Naive thymus-derived CD4-positive, alpha-beta T cell (primary cell): Measurements from ENCODE around the gene CSNK1G1. TPM values are rescaled to one million over a fixed set of nuclear protein-coding genes. Genes with fewer than 3 reads are reported as not detected.

Experiments
- ATAC-seq: fragments of 150-1000 bp; cut with Tn5 transposase; 2 replicates; pipeline ENCODE4 v1.10.0; 2021; ENCODE audit warnings: mild to moderate bottlenecking, moderate library complexity
- CTCF ChIA-PET: fragments of 350-600 bp; sonication (Branson Sonifier 250); formaldehyde crosslinking; loops from one replicate; lab custom pipeline; 2021; ENCODE audit warnings: antibody characterized with exemption; lab: Charles Lee
- POLR2A ChIA-PET: fragments of 350-600 bp; sonication (Branson Sonifier 250); formaldehyde crosslinking; loops from one replicate; lab custom pipeline; 2021; ENCODE audit warnings: antibody characterized with exemption, inconsistent platforms; lab: Charles Lee
- DNase-seq, 9 donors: peaks; one replicate each; pipeline versions ENCODE4 v3.0.0 to v3.0.0-alpha.2; 2020 to 2022; ENCODE audit warnings: mixed read lengths in 1 of 9
- H3K27ac ChIP-seq: one replicate; pipeline ENCODE4 v1.7.0; 2013; ENCODE audit warnings: mild to moderate bottlenecking, low read depth, low read length, moderate library complexity
- H3K27me3 ChIP-seq, 2 donors: one replicate each; pipeline ENCODE4 v1.7.0; 2013; ENCODE audit warnings: low read length in 2 of 2, mild to moderate bottlenecking in 2 of 2, moderate library complexity in 2 of 2; ENCODE audit not compliant: control insufficient read depth in 2 of 2, insufficient read depth in 2 of 2
- H3K36me3 ChIP-seq, 3 experiments: 1 replicate in 2 of 3; 2 replicates in 1 of 3; pipeline ENCODE4 v1.7.0; 2013; ENCODE audit warnings: low read length in 3 of 3, mild to moderate bottlenecking in 3 of 3, moderate library complexity in 1 of 3; ENCODE audit not compliant: insufficient read depth in 3 of 3, control insufficient read depth in 2 of 3
- H3K4me1 ChIP-seq, 2 donors: one replicate each; pipeline ENCODE4 v1.7.0; 2013; ENCODE audit warnings: low read length in 2 of 2, mild to moderate bottlenecking in 2 of 2, moderate library complexity in 1 of 2; ENCODE audit not compliant: control insufficient read depth in 2 of 2, insufficient read depth in 2 of 2
- H3K4me3 ChIP-seq: 2 replicates; pipeline ENCODE4 v1.7.0; 2013; ENCODE audit warnings: mild to moderate bottlenecking, low read length
- H3K9me3 ChIP-seq, 3 experiments: 1 replicate in 2 of 3; 2 replicates in 1 of 3; pipeline ENCODE4 v1.7.0; 2013; ENCODE audit warnings: low read length in 3 of 3; ENCODE audit not compliant: control insufficient read depth in 2 of 3
- H3K27ac Mint-ChIP-seq, 9 donors: one replicate each; pipeline ENCODE4 v1.8.0; 2020 to 2022; ENCODE audit warnings: mixed read lengths in 9 of 9, mild to moderate bottlenecking in 8 of 9, moderate library complexity in 5 of 9, inconsistent platforms in 2 of 9
- H3K27me3 Mint-ChIP-seq, 5 donors: one replicate each; pipeline ENCODE4 v1.8.0; 2021 to 2022; ENCODE audit warnings: mixed read lengths in 5 of 5, mild to moderate bottlenecking in 1 of 5
- H3K36me3 Mint-ChIP-seq, 5 donors: one replicate each; pipeline ENCODE4 v1.8.0; 2020 to 2022; ENCODE audit warnings: mixed read lengths in 5 of 5, mild to moderate bottlenecking in 3 of 5, inconsistent platforms in 1 of 5
- H3K4me1 Mint-ChIP-seq, 7 donors: one replicate each; pipeline ENCODE4 v1.8.0; 2020 to 2022; ENCODE audit warnings: mixed read lengths in 7 of 7, mild to moderate bottlenecking in 3 of 7, inconsistent platforms in 1 of 7
- H3K4me3 Mint-ChIP-seq, 10 donors: one replicate each; pipeline ENCODE4 v1.8.0; 2020 to 2022; ENCODE audit warnings: mild to moderate bottlenecking in 10 of 10, mixed read lengths in 10 of 10, moderate library complexity in 6 of 10, inconsistent platforms in 2 of 10
- H3K9me3 Mint-ChIP-seq, 11 donors: one replicate each; pipeline ENCODE4 v1.8.0; 2020 to 2022; ENCODE audit warnings: mixed read lengths in 11 of 11, mild to moderate bottlenecking in 4 of 11, inconsistent platforms in 1 of 11, moderate library complexity in 1 of 11
- intact Hi-C, 2 donors: fragments of 100-400 bp; cut with micrococcal nuclease; formaldehyde crosslinking; loops; one replicate each; pipeline ENCODE4 v1.15.1; 2023
- polyA plus RNA-seq, 2 donors: library from polyadenylated mRNA; unstranded; fragments of 300-500 nt; fragmentation: Illumina TruSeq; gene quantifications; one replicate each; pipeline ENCODE4 v1.2.3, GENCODE V29; 2021
- total RNA-seq, 6 experiments: library from RNA in 5 of 6; stranded (reverse) in 5 of 6; gene quantifications; 1 replicate in 5 of 6; 2 replicates in 1 of 6; pipeline ENCODE4 v1.2.3 and lab custom pipeline; 2021 to 2026

Gene CSNK1G1
- total and polyA plus RNA-seq, 7 experiments from 2014 or later, result 18.2 to 31.4 (median 26.4) TPM

GRCh38 chr15:64149424-64149823 lies 206.5 kb downstream of the CSNK1G1 start:
- no peak for ATAC-seq
- peaks cover 0 to 9% (median 0%) of the 10 kb centered on the region in 5 donors for H3K36me3 Mint-ChIP-seq
- Histone ChIP-seq H3K4me3 (no peak overlapping the region), H3K9me3 (no peaks in the 10 kb centered on the region), H3K4me1 (peaks cover 8 to 21% of the 10 kb centered on the region in 2 donors), H3K27ac (no peak overlapping the region), H3K27me3 (peaks cover 0 to 4% of the 10 kb centered on the region in 2 donors), H3K36me3 (peaks cover 0 to 9% (median 0%) of the 10 kb centered on the region in 3 experiments)
- DNase-seq, result no peak
- H3K4me1 Mint-ChIP-seq, result peaks cover 17 to 37% (median 32%) of the 10 kb centered on the region in 7 donors
- H3K27me3 Mint-ChIP-seq, result peaks cover 0 to 16% (median 8%) of the 10 kb centered on the region in 5 donors
- no peaks in the 10 kb centered on the region for H3K9me3 Mint-ChIP-seq
- POLR2A ChIA-PET, result interaction anchor here (6.0 kb wide), 1 partner anchor 13 kb away, joined by 55 read pairs; the partner anchor contains the start of gene PPIB
- H3K4me3 Mint-ChIP-seq, result peak overlapping the region in 8 of 10 donors; percentile 9 to 62 (median 50)
- intact Hi-C loops, result no loop called here
- H3K27ac Mint-ChIP-seq, result peak overlapping the region in 5 of 9 donors; percentile 12 to 82 (median 66)
- CTCF ChIA-PET, result no interaction called here

GRCh38 chr15:64148581-64148980 lies 207.4 kb downstream of the CSNK1G1 start:
- H3K27ac ChIP-seq, result no peak overlapping the region
- no peaks in the 10 kb centered on the region for H3K9me3 Mint-ChIP-seq
- H3K27me3 ChIP-seq, result peaks cover 0 to 4% of the 10 kb centered on the region in 2 donors
- no peak for ATAC-seq
- POLR2A ChIA-PET, result interaction anchor here (0.5 to 1.4 kb wide), 3 partner anchors 9 to 156 kb away, joined by 3 to 4 read pairs (median 3); no protein-coding TSS in a partner anchor
- intact Hi-C loops, result no loop called here
- H3K36me3 ChIP-seq, result peaks cover 0 to 7% (median 0%) of the 10 kb centered on the region in 3 experiments
- no peaks in the 10 kb centered on the region for H3K9me3 ChIP-seq
- DNase-seq, result no peak
- H3K4me1 Mint-ChIP-seq, result peaks cover 13 to 34% (median 29%) of the 10 kb centered on the region in 7 donors
- H3K27ac Mint-ChIP-seq, result no peak overlapping the region
- CTCF ChIA-PET, result no interaction called here
- H3K36me3 Mint-ChIP-seq, result peaks cover 0 to 8% (median 0%) of the 10 kb centered on the region in 5 donors
- no peak overlapping the region for H3K4me3 Mint-ChIP-seq
- peaks cover 8 to 21% of the 10 kb centered on the region in 2 donors for H3K4me1 ChIP-seq
- H3K27me3 Mint-ChIP-seq, result peaks cover 0 to 15% (median 8%) of the 10 kb centered on the region in 5 donors
- no peak overlapping the region for H3K4me3 ChIP-seq

GRCh38 chr15:64148168-64148567 lies 207.8 kb downstream of the CSNK1G1 start:
- Histone ChIP-seq H3K27ac (no peak overlapping the region), H3K4me3 (no peak overlapping the region), H3K27me3 (peaks cover 0 to 4% of the 10 kb centered on the region in 2 donors), H3K36me3 (peaks cover 0 to 12% (median 0%) of the 10 kb centered on the region in 3 experiments), H3K9me3 (no peaks in the 10 kb centered on the region), H3K4me1 (peaks cover 6 to 19% of the 10 kb centered on the region in 2 donors)
- Mint-ChIP-seq H3K27ac (no peak overlapping the region), H3K27me3 (peaks cover 0 to 10% (median 4%) of the 10 kb centered on the region in 5 donors), H3K4me3 (no peak overlapping the region), H3K9me3 (no peaks in the 10 kb centered on the region), H3K36me3 (peaks cover 0 to 8% (median 0%) of the 10 kb centered on the region in 5 donors), H3K4me1 (peaks cover 9 to 30% (median 25%) of the 10 kb centered on the region in 7 donors)
- ATAC-seq, result no peak
- CTCF ChIA-PET, result interaction anchor here (0.6 kb wide), 1 partner anchor 22 kb away, joined by 3 read pairs; no protein-coding TSS in a partner anchor
- no peak for DNase-seq
- POLR2A ChIA-PET, result interaction anchor here (0.5 to 1.4 kb wide), 4 partner anchors 9 to 156 kb away, joined by 3 to 4 read pairs (median 3); no protein-coding TSS in a partner anchor
- intact Hi-C loops, result no loop called here

- no peaks in the 10 kb centered on the region for H3K27me3 ChIP-seq
- no peak overlapping the region for H3K4me3 ChIP-seq
- Mint-ChIP-seq H3K4me1 (peaks cover 9 to 21% (median 18%) of the 10 kb centered on the region in 7 donors), H3K36me3 (peaks cover 0 to 14% (median 4%) of the 10 kb centered on the region in 5 donors), H3K4me3 (no peak overlapping the region), H3K9me3 (no peaks in the 10 kb centered on the region), H3K27me3 (peaks cover 0 to 10% (median 4%) of the 10 kb centered on the region in 5 donors), H3K27ac (no peak overlapping the region)
- ATAC-seq (no peak), DNase-seq (no peak)
- ChIA-PET CTCF (interaction anchor here (1.3 kb wide), 1 partner anchor 29 kb away, joined by 4 read pairs; no protein-coding TSS in a partner anchor), POLR2A (interaction anchor here (1.4 kb wide), 1 partner anchor 10 kb away, joined by 3 read pairs; no protein-coding TSS in a partner anchor)
- H3K27ac ChIP-seq, result no peak overlapping the region
- intact Hi-C loops, result no loop called here
- H3K9me3 ChIP-seq, result no peaks in the 10 kb centered on the region
- H3K4me1 ChIP-seq, result peaks cover 0 to 8% of the 10 kb centered on the region in 2 donors
- peaks cover 0 to 22% (median 0%) of the 10 kb centered on the region in 3 experiments for H3K36me3 ChIP-seq
Observed at GRCh38 chr15:64146885-64147681, 208.9 kb downstream of the CSNK1G1 start.

GRCh38 chr15:64146520-64146884 lies 209.5 kb downstream of the CSNK1G1 start:
- no peak for ATAC-seq
- Histone ChIP-seq H3K27me3 (no peaks in the 10 kb centered on the region), H3K4me3 (no peak overlapping the region), H3K27ac (no peak overlapping the region), H3K9me3 (no peaks in the 10 kb centered on the region), H3K4me1 (peaks cover 0 to 8% of the 10 kb centered on the region in 2 donors), H3K36me3 (peaks cover 0 to 28% (median 0%) of the 10 kb centered on the region in 3 experiments)
- H3K9me3 Mint-ChIP-seq, result no peaks in the 10 kb centered on the region
- peaks cover 0 to 16% (median 4%) of the 10 kb centered on the region in 5 donors for H3K36me3 Mint-ChIP-seq
- H3K4me1 Mint-ChIP-seq, result peaks cover 9 to 21% (median 18%) of the 10 kb centered on the region in 7 donors
- ChIA-PET CTCF (interaction anchor here (1.3 kb wide), 1 partner anchor 28 kb away, joined by 4 read pairs; no protein-coding TSS in a partner anchor), POLR2A (no interaction called here)
- H3K27ac Mint-ChIP-seq, result no peak overlapping the region
- intact Hi-C loops, result no loop called here
- peaks cover 0 to 10% (median 4%) of the 10 kb centered on the region in 5 donors for H3K27me3 Mint-ChIP-seq
- H3K4me3 Mint-ChIP-seq, result no peak overlapping the region
- no peak for DNase-seq

- Mint-ChIP-seq H3K36me3 (peaks cover 0 to 21% (median 7%) of the 10 kb centered on the region in 5 donors), H3K9me3 (no peaks in the 10 kb centered on the region), H3K27ac (no peak overlapping the region), H3K4me1 (peaks cover 9 to 20% (median 17%) of the 10 kb centered on the region in 7 donors), H3K4me3 (no peak overlapping the region), H3K27me3 (peaks cover 0 to 10% (median 3%) of the 10 kb centered on the region in 5 donors)
- CTCF ChIA-PET, result interaction anchor here (1.3 kb wide), 1 partner anchor 28 kb away, joined by 4 read pairs; no protein-coding TSS in a partner anchor
- Histone ChIP-seq H3K36me3 (peaks cover 0 to 33% (median 0%) of the 10 kb centered on the region in 3 experiments), H3K27me3 (no peaks in the 10 kb centered on the region), H3K27ac (no peak overlapping the region), H3K9me3 (no peaks in the 10 kb centered on the region), H3K4me3 (no peak overlapping the region), H3K4me1 (peaks cover 0 to 8% of the 10 kb centered on the region in 2 donors)
- DNase-seq (no peak), ATAC-seq (no peak)
- intact Hi-C loops, result no loop called here
- POLR2A ChIA-PET, result no interaction called here
Observed at GRCh38 chr15:64146041-64146440, 209.9 kb downstream of the CSNK1G1 start.
